ENCODE measurements around the gene NPIPA2. TPM values are rescaled to one million over a fixed set of nuclear protein-coding genes. Genes with fewer than 3 reads are reported as not detected.
"Not testable (repeated sequence)": the region's sequence is repeated elsewhere in the genome, so short reads cannot be mapped to it uniquely, and the experiment has no call there.

NPIPA2 gene
- total and polyA plus RNA-seq, 10 of the 15 experiments (the other 5 are each of a cell fraction or from before 2014, with no cell fraction given) = 0.13 to 2.2 (median 0.66) TPM; not detected in 1

DNA sequence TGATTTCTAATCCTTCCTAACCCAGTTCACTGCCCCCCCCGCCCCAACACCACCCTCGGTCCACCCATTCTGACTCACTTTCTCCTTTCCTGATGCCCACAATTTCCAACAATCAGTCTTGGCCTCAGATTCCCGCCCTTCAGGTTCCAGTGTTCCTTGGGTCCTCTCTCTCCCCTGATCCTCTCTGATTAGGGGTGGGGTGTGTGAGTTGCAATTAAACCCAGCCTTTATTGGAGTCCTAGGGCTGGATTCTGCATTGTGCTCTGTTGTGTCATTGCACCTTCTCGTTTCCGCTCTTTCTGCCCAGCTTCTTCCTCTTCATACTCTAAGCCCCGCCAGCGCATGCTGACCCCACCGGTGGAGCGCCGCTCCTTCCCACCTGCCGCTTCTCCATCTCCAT is 539 bp upstream of the NPIPA2 start:
- H3K9ac ChIP-seq (ENCODE audit: control insufficient read depth, insufficient read depth, low read length); intact Hi-C loops (cut with micrococcal nuclease; ENCODE audit: unreplicated experiment); BruUV-seq (replicated peaks); DNase-seq (ENCODE audit: low read depth, low spot score); CTCF ChIA-PET; H3K4me3 ChIP-seq; H3K27ac ChIP-seq (ENCODE audit: control insufficient read depth, insufficient read depth); in situ Hi-C loops (cut with MboI); SMC1A ChIA-PET (ENCODE audit: uncharacterized antibody, unreplicated experiment); H3K79me2 ChIP-seq (ENCODE audit: control insufficient read depth, insufficient read depth, low read length); POLR2A ChIA-PET; H3K4me1 ChIP-seq (ENCODE audit: control insufficient read depth, insufficient read depth, low read length); H3K4me2 ChIP-seq (ENCODE audit: control insufficient read depth, insufficient read depth); ATAC-seq; H3K27me3 ChIP-seq (replicated peaks in 1 of 2; ENCODE audit: control insufficient read depth in 2 of 2, insufficient read depth in 2 of 2, low read length in 1 of 2); FAIRE-seq; H3K36me3 ChIP-seq (ENCODE audit: control insufficient read depth in 2 of 2, insufficient read depth in 2 of 2, low read length in 1 of 2); H3K9me3 ChIP-seq (replicated peaks; ENCODE audit: control insufficient read depth, insufficient read depth, low read length); RAD21 ChIA-PET (ENCODE audit: unreplicated experiment); H4K20me1 ChIP-seq (ENCODE audit: control insufficient read depth, insufficient read depth); H2AFZ ChIP-seq (ENCODE audit: control insufficient read depth, low read depth, low read length): not testable (repeated sequence)
- WGBS (ENCODE audit: insufficient coverage, insufficient replicate concordance, low lambda C conversion rate, missing lambda C conversion rate) = no CpG with 5 or more reads among the region's 11 CpGs

DNA sequence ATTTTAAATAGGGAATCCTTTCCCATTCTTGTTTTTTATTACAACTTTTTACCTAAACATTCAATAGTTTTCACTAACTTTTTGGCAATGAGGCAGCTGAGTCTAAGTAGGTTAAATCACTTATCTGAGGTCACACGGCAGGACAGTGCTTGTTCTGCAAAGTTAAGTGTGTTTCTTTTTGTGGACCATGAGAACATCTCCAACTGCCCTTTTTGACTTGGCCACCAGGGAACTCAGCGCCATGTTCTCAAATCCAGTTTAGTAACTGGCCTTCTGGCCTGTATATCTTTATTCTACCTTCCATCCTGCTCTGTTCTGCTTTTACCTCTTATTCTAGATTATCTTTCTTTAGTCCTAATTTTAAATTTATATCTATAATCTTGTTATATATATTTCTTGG is 31.3 kb downstream of the NPIPA2 start:
- H3K4me1 ChIP-seq (ENCODE audit: control insufficient read depth, insufficient read depth, low read length); H3K9ac ChIP-seq (ENCODE audit: control insufficient read depth, insufficient read depth, low read length); FAIRE-seq; H3K36me3 ChIP-seq (ENCODE audit: control insufficient read depth in 2 of 2, insufficient read depth in 2 of 2, low read length in 1 of 2); H3K9me3 ChIP-seq (replicated peaks; ENCODE audit: control insufficient read depth, insufficient read depth, low read length); H3K4me3 ChIP-seq; POLR2A ChIA-PET; H3K27me3 ChIP-seq (replicated peaks in 1 of 2; ENCODE audit: control insufficient read depth in 2 of 2, insufficient read depth in 2 of 2, low read length in 1 of 2); RAD21 ChIA-PET (ENCODE audit: unreplicated experiment); ATAC-seq; H3K27ac ChIP-seq (ENCODE audit: control insufficient read depth, insufficient read depth); H2AFZ ChIP-seq (ENCODE audit: control insufficient read depth, low read depth, low read length); SMC1A ChIA-PET (ENCODE audit: uncharacterized antibody, unreplicated experiment); H3K79me2 ChIP-seq (ENCODE audit: control insufficient read depth, insufficient read depth, low read length); H4K20me1 ChIP-seq (ENCODE audit: control insufficient read depth, insufficient read depth); DNase-seq (ENCODE audit: low read depth, low spot score); H3K4me2 ChIP-seq (ENCODE audit: control insufficient read depth, insufficient read depth); intact Hi-C loops (cut with micrococcal nuclease; ENCODE audit: unreplicated experiment); BruUV-seq (replicated peaks); in situ Hi-C loops (cut with MboI); CTCF ChIA-PET: not testable (repeated sequence)
- WGBS (ENCODE audit: insufficient coverage, insufficient replicate concordance, low lambda C conversion rate, missing lambda C conversion rate) = no CpG with 5 or more reads among the region's 2 CpGs

- H3K9ac ChIP-seq (ENCODE audit: control insufficient read depth, insufficient read depth, low read length); H3K27me3 ChIP-seq (replicated peaks in 1 of 2; ENCODE audit: control insufficient read depth in 2 of 2, insufficient read depth in 2 of 2, low read length in 1 of 2); BruUV-seq (replicated peaks); H3K9me3 ChIP-seq (replicated peaks; ENCODE audit: control insufficient read depth, insufficient read depth, low read length); RAD21 ChIA-PET (ENCODE audit: unreplicated experiment); H2AFZ ChIP-seq (ENCODE audit: control insufficient read depth, low read depth, low read length); FAIRE-seq; H3K4me3 ChIP-seq; in situ Hi-C loops (cut with MboI); DNase-seq (ENCODE audit: low read depth, low spot score); SMC1A ChIA-PET (ENCODE audit: uncharacterized antibody, unreplicated experiment); POLR2A ChIA-PET; ATAC-seq; H3K27ac ChIP-seq (ENCODE audit: control insufficient read depth, insufficient read depth); intact Hi-C loops (cut with micrococcal nuclease; ENCODE audit: unreplicated experiment); H3K4me1 ChIP-seq (ENCODE audit: control insufficient read depth, insufficient read depth, low read length); H3K36me3 ChIP-seq (ENCODE audit: control insufficient read depth in 2 of 2, insufficient read depth in 2 of 2, low read length in 1 of 2); CTCF ChIA-PET; H3K79me2 ChIP-seq (ENCODE audit: control insufficient read depth, insufficient read depth, low read length); H3K4me2 ChIP-seq (ENCODE audit: control insufficient read depth, insufficient read depth); H4K20me1 ChIP-seq (ENCODE audit: control insufficient read depth, insufficient read depth): not testable (repeated sequence)
- WGBS (ENCODE audit: insufficient coverage, insufficient replicate concordance, low lambda C conversion rate, missing lambda C conversion rate) = no CpG with 5 or more reads among the region's 2 CpGs
These were observed 33.3 kb downstream of the NPIPA2 start for GRCh38 chr16:14775624-14776023.

- ATAC-seq; H3K36me3 ChIP-seq (ENCODE audit: control insufficient read depth in 2 of 2, insufficient read depth in 2 of 2, low read length in 1 of 2); RAD21 ChIA-PET (ENCODE audit: unreplicated experiment); POLR2A ChIA-PET; in situ Hi-C loops (cut with MboI); intact Hi-C loops (cut with micrococcal nuclease; ENCODE audit: unreplicated experiment); BruUV-seq (replicated peaks); FAIRE-seq; H3K4me3 ChIP-seq; H3K27me3 ChIP-seq (replicated peaks in 1 of 2; ENCODE audit: control insufficient read depth in 2 of 2, insufficient read depth in 2 of 2, low read length in 1 of 2); H3K9me3 ChIP-seq (replicated peaks; ENCODE audit: control insufficient read depth, insufficient read depth, low read length); H3K27ac ChIP-seq (ENCODE audit: control insufficient read depth, insufficient read depth); H4K20me1 ChIP-seq (ENCODE audit: control insufficient read depth, insufficient read depth); H3K9ac ChIP-seq (ENCODE audit: control insufficient read depth, insufficient read depth, low read length); CTCF ChIA-PET; H3K4me1 ChIP-seq (ENCODE audit: control insufficient read depth, insufficient read depth, low read length); H2AFZ ChIP-seq (ENCODE audit: control insufficient read depth, low read depth, low read length); H3K79me2 ChIP-seq (ENCODE audit: control insufficient read depth, insufficient read depth, low read length); DNase-seq (ENCODE audit: low read depth, low spot score); SMC1A ChIA-PET (ENCODE audit: uncharacterized antibody, unreplicated experiment); H3K4me2 ChIP-seq (ENCODE audit: control insufficient read depth, insufficient read depth): not testable (repeated sequence)
- no CpG with 5 or more reads among the region's 6 CpGs for WGBS (ENCODE audit: insufficient coverage, insufficient replicate concordance, low lambda C conversion rate, missing lambda C conversion rate)
These were observed 34.4 kb downstream of the NPIPA2 start for GRCh38 chr16:14776763-14777162.

Measured in GM12878 (cell line).